DND-41 (cell line): ENCODE data around the gene OR5AS1.
"Not testable (repeated sequence)": the region's sequence is repeated elsewhere in the genome, so short reads cannot be mapped to it uniquely, and the experiment has no call there.

ENCODE experiments used
- ATAC-seq: fragments of 200-7000 bp; cut with Tn5 transposase; 3 replicates; pipeline ENCODE4 v1.9.1; 2021; ENCODE audit warnings: low read depth; ENCODE audit not compliant: insufficient read depth
- DNase-seq: peaks from one replicate; pipeline ENCODE4 v3.0.0-alpha.2; 2020
- H2AFZ ChIP-seq: 2 replicates; pipeline ENCODE4 v1.6.0; 2012; ENCODE audit warnings: low read depth, low read length
- H3K27ac ChIP-seq: 2 replicates; pipeline ENCODE4 v1.5.1; 2012; ENCODE audit warnings: low read length, inconsistent platforms
- H3K27me3 ChIP-seq: fragments of 200-600 bp; sonication (generic); 2 replicates; pipeline ENCODE4 v1.6.0; 2012; ENCODE audit warnings: low read length, mild to moderate bottlenecking, inconsistent platforms; ENCODE audit not compliant: insufficient read depth, poor library complexity
- H3K36me3 ChIP-seq: 2 replicates; pipeline ENCODE4 v1.5.1; 2012; ENCODE audit warnings: low read length, inconsistent platforms; ENCODE audit not compliant: insufficient read depth
- H3K4me1 ChIP-seq: 2 replicates; pipeline ENCODE4 v1.5.1; 2012; ENCODE audit warnings: mild to moderate bottlenecking, low read length; ENCODE audit not compliant: insufficient read depth
- H3K4me2 ChIP-seq: 2 replicates; pipeline ENCODE4 v1.6.0; 2012; ENCODE audit warnings: mild to moderate bottlenecking, moderate library complexity, low read length, inconsistent platforms; ENCODE audit not compliant: insufficient read depth
- H3K4me3 ChIP-seq, 2 experiments: fragments of 200-600 bp in 1 of 2; shearing (Covaris generic) in 1 of 2; 2 replicates each; pipeline ENCODE4 v1.5.1; 2012 to 2016; ENCODE audit warnings: inconsistent platforms in 2 of 2, low read length in 2 of 2, mild to moderate bottlenecking in 2 of 2, low read depth in 1 of 2, moderate library complexity in 1 of 2
- H3K79me2 ChIP-seq: 2 replicates; pipeline ENCODE4 v1.6.0; 2012; ENCODE audit warnings: low read length, inconsistent platforms; ENCODE audit not compliant: insufficient read depth
- H3K9ac ChIP-seq: 2 replicates; pipeline ENCODE4 v1.6.0; 2012; ENCODE audit warnings: low read depth, mild to moderate bottlenecking, inconsistent platforms, low read length, moderate library complexity
- H3K9me3 ChIP-seq: 2 replicates; pipeline ENCODE4 v1.5.1; 2012; ENCODE audit warnings: low read length, moderate library complexity, mild to moderate bottlenecking, inconsistent platforms; ENCODE audit not compliant: insufficient read depth, severe bottlenecking
- H4K20me1 ChIP-seq: 2 replicates; pipeline ENCODE4 v1.6.0; 2012; ENCODE audit warnings: low read length; ENCODE audit not compliant: insufficient read depth
- CTCF ChIP-seq: IDR thresholded peaks from 2 replicates; pipeline ENCODE4 v1.5.1; 2012; ENCODE audit warnings: borderline replicate concordance, low read length, moderate library complexity, mild to moderate bottlenecking; ENCODE audit not compliant: poor library complexity, severe bottlenecking; ENCODE audit errors: extremely low read depth
- EZH2 ChIP-seq: IDR thresholded peaks from 3 replicates; pipeline ENCODE4 v1.6.1; 2012; ENCODE audit warnings: borderline replicate concordance, low read depth, mild to moderate bottlenecking, moderate library complexity, low read length, inconsistent platforms; ENCODE audit not compliant: severe bottlenecking

The OR5AS1 gene

DNA sequence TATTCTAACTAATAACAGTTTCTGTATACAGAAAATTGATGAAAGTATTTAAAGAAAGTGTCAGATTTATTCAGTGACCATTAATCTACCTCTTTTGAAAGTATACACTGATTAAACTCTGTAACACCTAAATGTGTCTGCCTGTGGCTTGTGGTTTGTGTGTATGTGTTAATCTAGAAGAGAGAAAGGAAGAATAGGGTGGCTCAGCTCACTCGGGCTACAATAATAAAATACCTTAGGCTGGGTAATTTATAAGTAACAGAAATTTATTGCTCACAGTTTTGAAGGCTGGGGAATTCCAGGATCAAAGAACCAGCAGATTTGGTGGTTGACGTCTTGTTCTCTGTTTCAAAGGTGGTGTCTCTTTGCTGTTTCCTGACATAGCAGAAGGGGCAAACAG, 13.6 kb upstream of the OR5AS1 start:
- Histone ChIP-seq H4K20me1 (no peaks in the 10 kb centered on the region), H3K4me2 (no peak overlapping the region), H2AFZ (no peak overlapping the region), H3K4me3 (no peak overlapping the region), H3K4me1 (no peaks in the 10 kb centered on the region), H3K36me3 (no peaks in the 10 kb centered on the region), H3K27ac (no peak overlapping the region), H3K27me3 (no peaks in the 10 kb centered on the region), H3K9ac (no peak overlapping the region), H3K9me3 (no peaks in the 10 kb centered on the region), H3K79me2 (no peaks in the 10 kb centered on the region)
- no peak for TF ChIP-seq EZH2
- TF ChIP-seq CTCF = no peak
- DNase-seq (no peak), ATAC-seq (no peak)

DNA sequence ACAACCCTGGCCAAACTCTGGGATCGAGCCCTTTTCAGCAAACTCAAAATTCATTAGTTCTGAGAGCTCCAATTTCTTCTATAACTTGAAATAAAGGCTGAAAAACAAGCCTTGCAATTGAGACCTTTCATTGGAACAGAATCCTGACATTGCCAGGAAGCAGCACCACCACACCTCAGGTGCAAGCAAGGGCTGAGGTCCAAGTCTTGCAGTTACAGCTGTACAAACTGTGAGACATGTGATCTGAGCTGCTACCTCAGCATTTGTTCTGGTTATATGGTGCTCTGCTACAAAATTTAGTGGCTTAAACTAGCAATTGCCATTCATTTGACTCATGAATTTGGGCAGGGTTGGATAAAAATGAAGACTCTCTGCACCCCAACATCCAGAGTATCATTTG, 18.1 kb downstream of the OR5AS1 start:
- Histone ChIP-seq H3K4me1 (no peaks in the 10 kb centered on the region), H3K36me3 (no peaks in the 10 kb centered on the region), H2AFZ (no peak overlapping the region), H3K4me3 (no peak overlapping the region), H3K4me2 (no peak overlapping the region), H3K79me2 (no peaks in the 10 kb centered on the region), H3K9me3 (no peaks in the 10 kb centered on the region), H3K9ac (no peak overlapping the region), H3K27me3 (no peaks in the 10 kb centered on the region), H4K20me1 (no peaks in the 10 kb centered on the region), H3K27ac (no peak overlapping the region)
- TF ChIP-seq CTCF (no peak), EZH2 (no peak)
- ATAC-seq (no peak), DNase-seq (no peak)

GRCh38 chr11:56048480-56048879, 21.0 kb downstream of the OR5AS1 start:
- Histone ChIP-seq H3K9me3 (no peaks in the 10 kb centered on the region), H4K20me1 (no peaks in the 10 kb centered on the region), H2AFZ (no peak overlapping the region), H3K4me3 (no peak overlapping the region), H3K27ac (no peak overlapping the region), H3K9ac (no peak overlapping the region), H3K79me2 (no peaks in the 10 kb centered on the region), H3K36me3 (no peaks in the 10 kb centered on the region), H3K4me1 (no peaks in the 10 kb centered on the region), H3K27me3 (no peaks in the 10 kb centered on the region), H3K4me2 (no peak overlapping the region)
- ATAC-seq (no peak), DNase-seq (no peak)
- TF ChIP-seq CTCF = no peak
- no peak for TF ChIP-seq EZH2

DNA sequence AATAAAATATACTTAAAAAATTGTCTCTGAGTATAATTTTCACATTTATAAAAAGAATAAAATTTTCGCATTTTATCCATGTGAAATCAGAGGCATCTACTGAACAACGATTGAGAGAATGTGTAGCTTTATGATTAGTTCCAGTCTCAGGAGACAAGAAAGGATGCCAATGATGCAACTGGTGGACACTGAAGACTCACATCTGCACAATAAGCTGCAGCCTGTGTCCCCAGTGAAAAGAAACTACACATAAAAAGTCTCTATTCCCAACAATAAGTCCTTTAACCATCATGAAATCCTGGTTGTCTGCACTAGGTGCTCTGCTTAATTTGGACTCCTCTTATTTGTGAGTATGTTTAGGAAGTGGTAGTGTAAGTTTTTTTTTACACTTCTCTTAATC, 22.0 kb downstream of the OR5AS1 start:
- Histone ChIP-seq H3K27me3 (no peaks in the 10 kb centered on the region), H3K4me3 (no peak overlapping the region), H3K79me2 (no peaks in the 10 kb centered on the region), H3K4me1 (no peaks in the 10 kb centered on the region), H4K20me1 (no peaks in the 10 kb centered on the region), H3K9me3 (no peaks in the 10 kb centered on the region), H2AFZ (no peak overlapping the region), H3K36me3 (no peaks in the 10 kb centered on the region), H3K27ac (no peak overlapping the region), H3K9ac (no peak overlapping the region), H3K4me2 (no peak overlapping the region)
- ATAC-seq = no peak
- TF ChIP-seq EZH2 (no peak), CTCF (no peak)
- no peak for DNase-seq

DNA sequence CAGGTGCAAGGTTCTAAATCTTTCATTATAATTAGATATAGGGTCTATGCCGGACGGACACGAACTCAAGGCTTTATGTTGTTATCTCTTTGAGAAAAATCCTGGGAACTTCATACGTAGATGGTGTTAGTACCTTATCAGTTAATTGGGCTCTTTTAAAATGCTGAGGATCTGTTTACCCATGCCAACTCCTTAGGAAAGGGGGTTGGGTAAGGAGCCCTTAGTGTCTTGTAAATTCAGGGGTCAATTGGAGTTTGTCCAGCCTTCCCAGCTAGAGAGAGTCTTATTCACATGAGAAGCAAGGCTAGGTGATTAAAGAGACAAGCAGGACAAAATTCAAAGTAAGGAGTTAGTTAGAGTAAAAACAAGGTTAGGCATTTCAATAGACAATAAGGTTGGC, 28.9 kb downstream of the OR5AS1 start:
- H3K9me3 ChIP-seq, H3K79me2 ChIP-seq, DNase-seq, H3K4me3 ChIP-seq, H3K27me3 ChIP-seq, H3K4me1 ChIP-seq, H3K27ac ChIP-seq, ATAC-seq, H3K36me3 ChIP-seq, H4K20me1 ChIP-seq, H3K4me2 ChIP-seq, H2AFZ ChIP-seq, H3K9ac ChIP-seq: not testable (repeated sequence)
